ENCODE measurements around the gene NAALADL2.

The NAALADL2 gene

DNA sequence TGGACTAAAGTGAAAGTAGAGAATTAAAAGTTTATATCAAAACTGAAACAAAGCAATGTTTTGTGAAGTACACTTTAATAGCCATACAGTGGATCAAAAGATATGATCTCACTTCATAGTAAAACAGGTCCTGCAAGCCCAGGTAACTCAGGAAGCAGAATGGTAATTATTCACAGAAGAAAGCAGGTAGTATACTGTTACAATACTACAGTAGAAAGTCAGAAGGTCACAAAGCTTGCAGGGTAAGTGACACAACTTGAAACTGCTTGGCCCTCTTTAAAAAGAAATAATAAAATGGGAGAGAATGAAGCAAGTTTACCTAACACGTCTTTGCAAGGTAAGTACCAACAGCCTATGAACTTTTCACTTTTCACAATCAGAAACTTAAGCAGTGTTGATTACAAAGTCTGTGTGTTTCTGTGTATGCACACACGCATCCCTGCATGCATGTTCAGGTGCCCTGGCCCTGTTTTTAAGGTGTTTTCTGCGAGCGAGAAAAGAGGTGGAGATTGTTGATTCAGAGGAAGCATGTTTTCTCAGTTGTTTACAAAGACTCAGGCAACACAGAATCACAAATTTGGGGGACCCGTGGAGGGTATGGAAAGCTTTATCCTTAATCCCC is at the start of gene NAALADL2:
Gene NAALADL2 (plus strand): TSS at position 221 of the 622 bp plus-strand sequence.
- no peak for DNase-seq

DNA sequence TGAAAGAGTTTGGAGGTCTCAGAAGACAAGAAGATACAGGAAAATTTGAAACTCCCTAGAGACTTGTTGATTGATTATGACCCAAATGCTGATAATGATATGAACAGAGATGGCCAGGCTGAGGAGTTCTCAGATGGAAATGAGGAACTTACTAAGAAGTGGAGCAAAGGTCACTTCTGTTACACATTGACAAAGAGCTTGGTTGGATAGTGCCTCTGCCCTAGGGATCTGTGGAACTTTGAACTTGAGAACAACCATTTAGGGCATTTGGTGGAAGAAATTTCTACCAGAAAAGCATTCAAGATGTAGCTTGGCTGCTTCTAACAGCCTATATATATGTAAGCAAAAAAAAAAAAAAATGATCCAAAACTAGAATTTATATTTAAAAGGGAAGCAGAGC is 48.9 kb upstream of the NAALADL2 start:
- DNase-seq = no peak

GRCh38 chr3:174812172-174812862 is 46.8 kb upstream of the NAALADL2 start:
- DNase-seq = no peak

GRCh38 chr3:174815750-174816149 is 43.4 kb upstream of the NAALADL2 start:
- DNase-seq = no peak

GRCh38 chr3:174820885-174821284 is 38.2 kb upstream of the NAALADL2 start:
- DNase-seq = no peak

DNA sequence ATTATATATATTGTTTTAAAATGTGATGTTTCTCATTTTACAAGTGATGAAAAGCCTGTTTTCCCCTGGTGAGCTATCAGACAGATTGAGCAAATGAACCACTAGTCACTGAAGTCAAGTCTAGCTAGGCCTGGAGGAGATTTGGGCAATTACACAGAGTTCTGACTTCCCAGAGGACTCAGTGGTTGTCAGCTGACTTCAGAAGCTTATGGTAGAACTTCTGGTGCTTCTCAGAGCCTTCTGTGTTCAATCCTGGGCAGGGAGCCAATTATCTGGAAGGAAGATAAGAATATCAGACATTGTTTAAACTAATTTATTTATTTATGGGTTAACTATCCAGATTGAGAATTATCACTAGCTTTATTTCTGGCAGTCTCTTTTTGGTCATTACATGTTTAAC is 37.7 kb upstream of the NAALADL2 start:
- DNase-seq = no peak

DNA sequence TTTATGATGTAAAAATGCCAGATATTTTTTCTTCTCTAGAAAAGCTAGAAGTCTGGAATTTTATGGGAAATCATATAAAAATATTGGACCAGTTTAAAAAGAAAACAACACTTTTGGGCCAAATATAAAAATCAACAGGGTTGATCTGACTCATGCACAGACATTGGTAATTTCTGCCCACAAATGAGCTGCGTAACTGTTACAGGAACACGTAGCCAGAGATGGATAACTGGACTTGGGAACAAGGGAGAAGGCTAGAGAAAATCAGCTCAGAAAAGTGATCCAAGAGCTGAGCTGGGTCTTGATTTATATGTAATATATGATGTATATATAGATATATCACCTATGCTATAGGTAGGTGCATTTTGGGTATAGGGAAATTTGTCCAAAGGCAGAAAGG is 36.8 kb upstream of the NAALADL2 start:
- no peak for DNase-seq

- no peak for DNase-seq
Measured at GRCh38 chr3:174826069-174826468, 33.1 kb upstream of the NAALADL2 start.

DNA sequence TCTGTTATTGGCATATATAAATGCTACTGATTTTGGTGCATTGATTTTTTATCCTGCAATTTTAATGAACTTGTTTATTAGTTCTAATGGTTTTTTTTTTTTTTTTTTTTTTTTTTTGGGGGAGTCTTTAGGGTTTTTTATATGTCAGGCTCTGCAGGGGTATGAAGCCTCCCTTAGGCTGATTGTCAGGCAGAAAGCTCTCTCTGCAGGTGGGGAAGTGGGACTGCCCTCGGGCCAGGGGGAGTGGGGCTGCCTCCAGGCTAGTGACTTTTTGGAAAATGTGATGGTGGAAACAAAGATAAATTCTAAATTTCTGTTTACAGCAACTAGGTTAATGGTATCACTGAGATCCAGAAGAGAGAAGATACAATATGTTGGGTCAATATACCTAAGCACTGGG is 14.4 kb upstream of the NAALADL2 start:
- no peak for DNase-seq

DNA sequence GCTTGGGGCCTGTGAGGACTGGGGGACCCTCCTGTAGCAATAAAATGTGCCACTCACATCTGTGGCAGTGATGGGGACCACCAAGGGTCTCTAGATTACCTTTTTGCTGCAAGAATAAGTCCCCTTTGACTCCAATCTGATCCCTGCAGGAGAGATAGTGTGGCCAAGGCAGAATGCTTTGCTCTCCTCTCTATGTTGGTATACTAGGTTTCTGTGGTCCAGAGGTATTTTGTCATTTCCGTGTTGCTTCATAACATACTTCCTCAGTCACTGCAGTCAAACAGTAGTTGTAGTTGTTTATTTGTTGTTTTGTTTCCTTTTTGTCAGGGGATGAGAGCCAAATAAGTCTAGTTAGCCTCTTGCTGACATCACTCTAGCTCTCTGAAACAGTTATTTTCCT is 13.1 kb upstream of the NAALADL2 start:
- no peak for DNase-seq

GRCh38 chr3:174854987-174855386 is 4.1 kb upstream of the NAALADL2 start:
- no peak for DNase-seq

DNA sequence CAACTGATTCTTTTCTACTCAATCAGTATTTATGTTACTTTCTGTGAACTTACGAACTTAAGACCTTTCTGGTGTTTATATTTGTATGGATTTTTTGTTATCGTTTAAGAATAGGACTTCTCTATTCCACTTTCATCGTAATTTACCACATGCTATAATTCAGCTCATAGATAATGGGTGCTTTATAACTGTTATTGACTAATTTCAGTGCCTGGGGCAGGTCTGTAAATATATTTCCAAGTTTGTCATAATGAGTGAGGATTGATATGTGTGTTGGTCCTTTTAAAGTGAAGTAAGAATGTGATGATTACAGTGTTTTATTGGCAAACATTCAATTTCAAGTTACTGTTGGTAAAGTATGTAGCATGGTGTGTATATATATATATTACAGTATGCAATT is 1.8 kb upstream of the NAALADL2 start:
- DNase-seq = no peak

- DNase-seq = no peak
Measured at GRCh38 chr3:174858353-174858752, 781 bp upstream of the NAALADL2 start.

GRCh38 chr3:174859756-174860155 is 622 bp downstream of the NAALADL2 start:
- DNase-seq = no peak

GRCh38 chr3:174862101-174862500 is 3.0 kb downstream of the NAALADL2 start:
- DNase-seq = peak in 1 of 2 experiments; percentile 22

- no peak for DNase-seq
Measured at GRCh38 chr3:174862666-174863065, 3.5 kb downstream of the NAALADL2 start.

- no peak for DNase-seq
Measured at GRCh38 chr3:174863488-174863887, 4.4 kb downstream of the NAALADL2 start.

- DNase-seq = no peak
Measured at GRCh38 chr3:174869448-174869847, 10.3 kb downstream of the NAALADL2 start.

DNA sequence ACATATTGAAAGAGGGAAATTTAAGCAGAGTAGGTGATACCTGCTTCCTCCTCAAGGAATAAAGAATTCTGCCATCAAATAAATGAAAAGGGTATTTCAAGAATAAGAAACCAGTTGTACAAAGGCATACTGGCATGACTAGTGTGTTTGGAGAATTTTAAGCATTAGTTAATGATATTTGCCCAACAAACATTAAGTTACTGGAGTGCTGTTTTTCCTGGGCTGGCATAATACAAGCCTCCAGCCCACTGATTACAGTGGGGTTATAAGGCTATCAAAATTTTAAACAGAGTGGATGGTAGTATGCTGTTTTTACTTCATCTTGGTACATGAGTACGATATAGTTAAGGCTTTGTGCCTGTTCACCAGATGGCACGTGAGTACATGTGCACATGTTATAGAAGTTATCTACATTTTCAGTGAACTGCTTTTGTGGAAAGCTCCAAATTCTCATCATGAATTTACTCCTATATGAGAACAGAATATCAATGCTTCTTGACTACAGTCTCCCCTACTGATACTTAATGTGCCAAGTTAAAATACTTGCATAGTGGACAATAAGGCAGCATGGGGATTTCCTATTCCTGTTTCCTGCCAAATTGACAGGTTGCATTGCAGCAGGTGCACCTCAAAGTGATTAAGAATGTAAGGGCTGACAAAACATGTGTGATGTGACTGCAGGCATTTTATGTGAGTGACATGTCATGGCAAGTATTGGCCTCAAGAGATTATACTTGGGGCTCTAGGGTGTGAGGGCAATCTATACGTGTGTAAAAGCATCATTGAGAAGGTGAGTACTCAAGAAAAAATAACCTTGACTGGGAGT is 14.9 kb downstream of the NAALADL2 start:
- DNase-seq = no peak

GRCh38 chr3:174882789-174883188 is 23.7 kb downstream of the NAALADL2 start:
- no peak for DNase-seq

DNA sequence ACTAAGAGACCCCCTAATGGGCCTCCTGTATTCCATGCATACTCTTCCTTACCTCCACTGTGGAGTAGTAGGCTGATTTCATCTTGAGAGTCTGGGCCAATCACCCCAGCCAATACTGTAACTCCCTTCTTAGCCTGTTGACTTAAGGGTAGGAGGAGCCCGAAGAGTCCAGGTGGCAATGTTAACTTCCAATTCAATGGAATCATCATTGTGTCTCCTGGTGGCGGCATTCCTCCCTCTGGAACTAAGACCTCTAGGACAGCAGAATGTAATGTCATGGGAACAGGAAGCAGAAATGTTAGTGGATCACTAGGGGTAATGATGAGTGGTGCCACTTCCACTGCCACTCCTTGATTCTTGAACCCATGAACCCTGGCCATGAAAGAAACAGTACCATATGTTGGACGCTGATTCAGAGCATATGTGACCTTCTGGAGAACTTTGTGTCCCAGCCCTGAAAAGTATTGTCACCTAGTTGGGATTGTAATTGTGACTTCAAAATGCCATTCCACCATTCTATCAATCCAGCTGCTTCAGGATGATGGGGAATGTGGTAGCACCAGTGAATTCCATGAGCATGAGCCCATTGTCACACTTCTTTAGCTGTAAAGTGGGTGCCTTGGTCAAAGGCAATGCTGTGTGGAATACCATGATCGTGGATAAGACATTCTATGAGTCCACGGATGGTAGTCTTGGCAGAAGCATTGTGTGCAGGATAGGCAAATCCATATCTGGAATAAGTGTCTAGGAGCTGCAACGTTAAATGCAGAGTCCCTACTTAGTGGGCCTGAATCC is 24.9 kb downstream of the NAALADL2 start:
- DNase-seq = no peak

- DNase-seq = no peak
Measured at GRCh38 chr3:174884776-174885568, 25.8 kb downstream of the NAALADL2 start.

Measured in NCI-H187 (cell line).